ENCODE data around the gene WDFY2.
"Not testable (repeated sequence)": the region's sequence is repeated elsewhere in the genome, so short reads cannot be mapped to it uniquely, and the experiment has no call there.

Gene WDFY2

DNA sequence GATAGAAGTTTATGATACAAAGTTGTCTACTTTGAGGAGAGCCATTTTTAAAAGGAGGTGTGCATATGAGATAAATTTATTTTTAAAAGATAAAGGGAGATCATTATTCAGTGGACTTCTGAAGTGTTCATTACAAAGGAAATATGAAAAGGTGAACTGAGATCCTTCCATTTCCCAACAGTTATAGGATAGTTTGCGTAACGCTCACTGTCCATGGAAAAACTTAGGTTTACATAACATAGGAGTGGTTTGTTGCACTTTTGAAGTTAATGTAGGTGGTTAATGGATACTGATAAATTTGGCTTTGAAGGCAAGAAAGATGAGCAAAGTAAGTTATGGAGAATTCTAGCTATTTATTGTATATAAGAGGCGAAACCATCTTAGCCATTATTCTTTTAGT lies 92.5 kb downstream of the WDFY2 start:
- Histone ChIP-seq H3K9ac (ENCODE audit: low read length) (no peak overlapping the region), H3K36me3 (ENCODE audit: insufficient read depth, low read length) (no peaks in the 10 kb centered on the region), H3K4me3 (ENCODE audit: low read depth in 1 of 2, low read length in 2 of 2) (no peak overlapping the region), H3K27me3 (ENCODE audit: control insufficient read depth in 1 of 2, insufficient read depth in 2 of 2, low read length in 2 of 2) (no peaks in the 10 kb centered on the region), H3K27ac (ENCODE audit: low read depth, low read length) (no peak overlapping the region), H3K9me3 (ENCODE audit: low read length) (no peaks in the 10 kb centered on the region), H3K4me1 (ENCODE audit: insufficient read depth, low read length) (no peaks in the 10 kb centered on the region)

DNA sequence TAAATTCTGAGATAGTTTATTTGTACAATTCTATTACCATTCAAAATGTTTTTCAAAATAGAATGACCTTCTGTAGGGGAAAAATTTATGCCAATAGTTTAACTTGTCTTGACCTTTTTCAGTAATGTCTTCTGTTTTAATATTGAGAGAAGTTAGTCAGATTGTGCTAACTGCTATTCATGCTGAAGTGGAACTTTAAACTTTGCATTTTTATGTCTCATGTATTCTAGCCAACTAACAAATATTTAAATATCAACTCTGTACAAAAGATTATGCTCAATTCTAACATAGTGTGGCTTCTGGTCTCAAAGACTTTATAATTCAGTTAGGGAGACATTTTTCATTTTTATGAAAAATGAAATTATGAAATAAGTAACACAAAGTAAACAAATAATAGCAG lies 94.2 kb downstream of the WDFY2 start:
- Histone ChIP-seq H3K27ac (ENCODE audit: low read depth, low read length) (no peak overlapping the region), H3K4me3 (ENCODE audit: low read depth in 1 of 2, low read length in 2 of 2) (no peak overlapping the region), H3K4me1 (ENCODE audit: insufficient read depth, low read length) (peaks cover 3% of the 10 kb centered on the region), H3K9me3 (ENCODE audit: low read length) (no peaks in the 10 kb centered on the region), H3K27me3 (ENCODE audit: control insufficient read depth in 1 of 2, insufficient read depth in 2 of 2, low read length in 2 of 2) (no peaks in the 10 kb centered on the region), H3K36me3 (ENCODE audit: insufficient read depth, low read length) (no peaks in the 10 kb centered on the region), H3K9ac (ENCODE audit: low read length) (no peak overlapping the region)

DNA sequence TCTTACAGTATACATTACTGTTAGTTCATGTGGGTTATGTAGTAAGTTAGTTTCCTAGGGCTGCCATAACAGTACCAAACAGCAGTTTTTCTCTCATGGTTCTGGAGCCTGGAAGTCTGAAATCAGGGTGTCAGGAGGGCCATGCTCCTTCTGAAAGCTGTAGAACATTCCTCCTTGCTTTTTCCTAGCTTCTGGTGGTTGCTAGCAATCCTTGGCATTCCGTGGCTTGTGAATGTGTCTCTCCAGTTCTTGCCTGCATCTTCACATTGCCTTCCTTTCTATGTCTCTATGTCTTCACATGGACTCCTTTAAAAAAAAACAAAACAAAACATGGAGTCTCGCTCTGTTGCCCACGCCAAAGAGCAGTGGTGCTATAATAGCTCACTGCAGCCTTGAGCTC lies 95.4 kb downstream of the WDFY2 start:
- no peaks in the 10 kb centered on the region for H3K36me3 ChIP-seq (ENCODE audit: insufficient read depth, low read length)
- H3K9ac ChIP-seq (ENCODE audit: low read length) = no peak overlapping the region
- no peak overlapping the region for H3K4me3 ChIP-seq (ENCODE audit: low read depth in 1 of 2, low read length in 2 of 2)
- peaks cover 7% of the 10 kb centered on the region for H3K4me1 ChIP-seq (ENCODE audit: insufficient read depth, low read length)
- H3K27ac ChIP-seq (ENCODE audit: low read depth, low read length) = no peak overlapping the region
- no peaks in the 10 kb centered on the region for H3K27me3 ChIP-seq (ENCODE audit: control insufficient read depth in 1 of 2, insufficient read depth in 2 of 2, low read length in 2 of 2)
- H3K9me3 ChIP-seq (ENCODE audit: low read length) = no peaks in the 10 kb centered on the region

DNA sequence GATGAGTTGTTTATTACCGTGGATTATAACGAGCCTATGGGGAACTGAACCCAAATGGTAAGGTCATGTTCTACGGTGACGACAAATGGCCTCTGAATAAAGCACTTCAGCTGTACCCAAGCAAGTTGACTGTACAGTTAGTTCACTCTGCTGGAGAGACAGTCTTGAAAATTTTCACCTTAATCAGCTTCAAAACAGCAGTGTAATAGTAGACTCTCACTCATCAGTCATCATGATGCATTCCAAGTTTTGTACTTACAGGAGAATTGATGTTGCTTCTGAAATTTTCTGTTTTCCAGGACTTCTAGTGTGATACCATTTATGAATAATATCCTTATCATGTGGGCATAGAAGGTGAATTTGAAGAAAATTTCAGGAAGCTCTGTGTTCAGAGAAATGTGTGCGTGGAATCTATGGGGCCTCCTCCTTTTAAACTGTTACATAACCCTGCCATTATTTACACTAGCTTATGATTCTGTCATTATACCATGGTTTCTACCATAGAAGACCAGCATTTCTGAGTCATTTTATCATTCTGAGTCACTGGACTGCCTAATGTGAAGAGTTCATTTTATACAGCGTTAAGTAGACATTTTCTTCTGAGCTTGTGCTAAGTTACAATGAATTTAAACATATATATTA lies 96.9 kb downstream of the WDFY2 start:
- H3K27me3 ChIP-seq (ENCODE audit: control insufficient read depth in 1 of 2, insufficient read depth in 2 of 2, low read length in 2 of 2) = no peaks in the 10 kb centered on the region
- peaks cover 7% of the 10 kb centered on the region for H3K4me1 ChIP-seq (ENCODE audit: insufficient read depth, low read length)
- H3K27ac ChIP-seq (ENCODE audit: low read depth, low read length) = no peak overlapping the region
- no peaks in the 10 kb centered on the region for H3K36me3 ChIP-seq (ENCODE audit: insufficient read depth, low read length)
- H3K9me3 ChIP-seq (ENCODE audit: low read length) = no peaks in the 10 kb centered on the region
- no peak overlapping the region for H3K4me3 ChIP-seq (ENCODE audit: low read depth in 1 of 2, low read length in 2 of 2)
- H3K9ac ChIP-seq (ENCODE audit: low read length) = no peak overlapping the region

DNA sequence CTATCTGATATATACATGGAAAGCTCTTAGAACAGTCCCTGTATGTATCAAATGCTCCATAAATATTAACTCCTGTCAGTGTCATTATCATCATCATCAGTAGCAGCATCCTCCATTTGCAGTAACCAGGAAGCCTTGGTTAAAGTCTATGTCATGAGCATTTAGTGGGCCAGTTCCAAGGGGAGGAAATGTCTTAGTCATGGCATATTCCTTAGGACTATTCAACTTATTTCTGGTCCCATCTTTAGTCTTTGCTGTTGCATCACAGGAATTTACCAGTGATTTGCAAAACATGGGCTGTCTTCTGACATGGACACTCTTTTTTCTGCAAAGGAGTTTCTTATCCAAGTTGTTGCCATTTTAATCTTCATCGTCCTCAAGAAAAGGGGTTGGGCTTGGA lies 98.4 kb downstream of the WDFY2 start:
- Histone ChIP-seq H3K4me1 (ENCODE audit: insufficient read depth, low read length) (peaks cover 7% of the 10 kb centered on the region), H3K9me3 (ENCODE audit: low read length) (no peaks in the 10 kb centered on the region), H3K36me3 (ENCODE audit: insufficient read depth, low read length) (no peaks in the 10 kb centered on the region)

DNA sequence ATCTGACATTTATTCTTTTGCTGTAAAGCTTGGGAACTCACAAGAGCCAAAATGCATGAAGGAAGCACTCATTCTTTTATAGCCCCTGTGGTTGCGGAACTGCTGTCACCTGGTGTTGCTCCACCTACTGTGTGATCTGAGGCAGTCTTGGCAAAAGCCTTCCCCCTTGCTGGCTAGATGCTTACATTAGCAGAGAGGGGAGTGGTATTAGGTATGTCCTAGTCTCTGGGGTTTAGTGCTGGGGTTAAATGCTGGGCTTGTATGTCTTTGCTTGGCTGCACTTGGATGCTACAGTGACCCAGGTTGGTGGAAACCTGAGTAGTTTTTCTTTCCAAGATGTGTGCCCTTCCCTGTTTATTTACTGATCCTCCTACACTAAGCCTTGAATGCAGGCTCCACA lies 99.3 kb downstream of the WDFY2 start:
- no peak overlapping the region for H3K27ac ChIP-seq (ENCODE audit: low read depth, low read length)
- H3K9me3 ChIP-seq (ENCODE audit: low read length) = no peaks in the 10 kb centered on the region
- H3K9ac ChIP-seq (ENCODE audit: low read length) = no peak overlapping the region
- peaks cover 7% of the 10 kb centered on the region for H3K4me1 ChIP-seq (ENCODE audit: insufficient read depth, low read length)
- H3K4me3 ChIP-seq (ENCODE audit: low read depth in 1 of 2, low read length in 2 of 2) = no peak overlapping the region
- H3K36me3 ChIP-seq (ENCODE audit: insufficient read depth, low read length) = no peaks in the 10 kb centered on the region
- no peaks in the 10 kb centered on the region for H3K27me3 ChIP-seq (ENCODE audit: control insufficient read depth in 1 of 2, insufficient read depth in 2 of 2, low read length in 2 of 2)

More for the DNA sequence above, 98.4 kb downstream of the WDFY2 start:
- Histone ChIP-seq H3K4me3 (ENCODE audit: low read depth in 1 of 2, low read length in 2 of 2) (no peak overlapping the region), H3K27ac (ENCODE audit: low read depth, low read length) (no peak overlapping the region), H3K9ac (ENCODE audit: low read length) (no peak overlapping the region), H3K27me3 (ENCODE audit: control insufficient read depth in 1 of 2, insufficient read depth in 2 of 2, low read length in 2 of 2) (no peaks in the 10 kb centered on the region)

DNA sequence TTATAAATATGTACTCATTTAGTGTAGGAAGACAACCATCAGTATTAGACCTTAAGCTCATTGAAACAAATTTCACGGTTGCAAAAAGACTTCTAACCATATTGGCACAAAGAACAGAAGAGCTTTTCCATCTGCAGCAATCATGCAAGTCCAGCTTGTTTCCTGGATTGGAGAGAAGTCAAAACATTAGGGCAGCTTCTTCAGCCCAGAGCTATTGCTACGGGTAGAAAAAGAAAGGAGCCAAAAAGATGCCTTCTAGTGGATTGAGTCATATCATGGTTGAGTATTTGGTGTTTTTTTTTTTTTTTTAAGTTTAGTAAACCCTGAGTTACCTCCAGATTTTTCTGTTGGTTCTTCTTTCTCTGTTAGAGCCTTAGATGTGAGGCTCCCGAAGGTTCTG lies 99.8 kb downstream of the WDFY2 start:
- no peaks in the 10 kb centered on the region for H3K36me3 ChIP-seq (ENCODE audit: insufficient read depth, low read length)
- peaks cover 7% of the 10 kb centered on the region for H3K4me1 ChIP-seq (ENCODE audit: insufficient read depth, low read length)
- H3K4me3 ChIP-seq (ENCODE audit: low read depth in 1 of 2, low read length in 2 of 2) = no peak overlapping the region
- H3K27me3 ChIP-seq (ENCODE audit: control insufficient read depth in 1 of 2, insufficient read depth in 2 of 2, low read length in 2 of 2) = no peaks in the 10 kb centered on the region
- no peaks in the 10 kb centered on the region for H3K9me3 ChIP-seq (ENCODE audit: low read length)
- H3K27ac ChIP-seq (ENCODE audit: low read depth, low read length) = no peak overlapping the region
- no peak overlapping the region for H3K9ac ChIP-seq (ENCODE audit: low read length)

DNA sequence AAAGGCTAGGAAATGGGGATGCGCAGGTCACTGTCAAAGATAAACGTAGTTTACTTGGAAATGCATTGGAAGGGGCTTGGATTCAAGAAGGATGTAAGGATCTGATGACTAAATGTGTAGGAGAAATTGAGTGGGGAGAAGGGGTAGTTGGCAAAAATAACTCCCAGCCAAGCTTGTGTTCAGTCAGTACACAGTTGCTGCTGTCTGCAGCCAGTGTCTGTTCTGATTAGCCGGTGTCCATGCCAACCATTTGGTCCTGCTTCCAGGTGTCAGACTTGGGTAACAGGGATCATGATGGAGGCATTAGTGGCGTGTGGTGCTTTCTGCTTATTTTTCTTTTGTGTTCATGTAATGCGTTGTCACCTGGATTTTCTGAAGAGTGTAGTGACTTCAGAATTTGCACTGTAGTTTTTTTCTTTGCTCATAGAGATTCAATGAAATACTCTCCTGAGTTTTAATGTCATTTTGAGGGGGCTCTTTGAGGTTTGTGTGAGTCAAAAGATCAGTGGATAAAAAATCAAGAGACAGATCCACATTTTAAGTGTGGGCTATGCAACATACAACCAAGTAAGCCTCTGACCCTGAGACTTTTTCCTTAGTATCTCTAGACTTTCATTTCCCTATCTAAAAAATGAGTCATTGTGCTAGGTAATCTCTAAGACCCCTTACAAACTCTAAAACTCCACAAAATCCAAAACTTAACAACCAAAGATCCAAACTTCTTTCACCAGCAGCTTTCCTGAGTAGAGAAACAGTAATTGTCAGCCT lies 103.9 kb downstream of the WDFY2 start:
- H3K36me3 ChIP-seq (ENCODE audit: insufficient read depth, low read length) = no peaks in the 10 kb centered on the region
- H3K27ac ChIP-seq (ENCODE audit: low read depth, low read length) = no peak overlapping the region
- no peak overlapping the region for H3K9ac ChIP-seq (ENCODE audit: low read length)
- no peak overlapping the region for H3K4me3 ChIP-seq (ENCODE audit: low read depth in 1 of 2, low read length in 2 of 2)
- no peaks in the 10 kb centered on the region for H3K9me3 ChIP-seq (ENCODE audit: low read length)
- peaks cover 7% of the 10 kb centered on the region for H3K4me1 ChIP-seq (ENCODE audit: insufficient read depth, low read length)
- no peaks in the 10 kb centered on the region for H3K27me3 ChIP-seq (ENCODE audit: control insufficient read depth in 1 of 2, insufficient read depth in 2 of 2, low read length in 2 of 2)

DNA sequence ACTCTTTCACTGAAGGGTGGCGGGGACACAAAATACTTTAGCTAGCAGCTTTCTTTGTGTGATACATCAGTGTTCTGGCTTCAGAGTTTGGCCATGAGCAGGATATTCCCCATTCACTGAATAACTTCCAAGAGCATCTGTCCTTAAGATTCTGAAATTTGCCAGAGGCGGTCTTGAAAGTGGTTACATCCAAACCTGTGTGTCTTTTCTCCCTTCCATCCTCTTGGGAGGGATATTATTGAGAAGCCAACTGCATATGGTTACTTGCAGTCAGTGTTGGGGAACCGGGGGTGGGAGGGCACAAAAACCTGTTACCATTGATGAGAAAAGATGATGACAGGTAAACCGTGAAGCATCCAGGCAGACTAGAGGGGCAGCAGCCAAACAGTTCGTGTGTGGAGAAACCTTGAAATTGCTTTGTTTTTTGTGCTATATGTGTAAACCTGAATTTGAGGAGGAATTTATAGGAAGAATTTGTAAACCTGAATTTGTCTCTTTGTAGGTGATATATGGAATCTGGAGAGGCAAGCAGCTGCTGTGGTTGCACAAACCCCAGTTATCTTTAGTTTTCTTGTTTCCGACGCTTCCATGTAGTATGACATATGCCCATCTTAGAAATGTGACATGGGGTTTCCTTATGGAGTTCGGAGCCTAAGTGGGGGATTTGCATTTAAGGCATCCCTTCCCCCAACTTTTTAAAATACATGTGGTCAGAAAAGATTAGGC lies 104.8 kb downstream of the WDFY2 start:
- no peak overlapping the region for H3K9ac ChIP-seq (ENCODE audit: low read length)
- no peak overlapping the region for H3K27ac ChIP-seq (ENCODE audit: low read depth, low read length)
- no peak overlapping the region for H3K4me3 ChIP-seq (ENCODE audit: low read depth in 1 of 2, low read length in 2 of 2)
- H3K27me3 ChIP-seq (ENCODE audit: control insufficient read depth in 1 of 2, insufficient read depth in 2 of 2, low read length in 2 of 2) = no peaks in the 10 kb centered on the region
- H3K4me1 ChIP-seq (ENCODE audit: insufficient read depth, low read length) = no peaks in the 10 kb centered on the region
- no peaks in the 10 kb centered on the region for H3K36me3 ChIP-seq (ENCODE audit: insufficient read depth, low read length)
- H3K9me3 ChIP-seq (ENCODE audit: low read length) = no peaks in the 10 kb centered on the region

DNA sequence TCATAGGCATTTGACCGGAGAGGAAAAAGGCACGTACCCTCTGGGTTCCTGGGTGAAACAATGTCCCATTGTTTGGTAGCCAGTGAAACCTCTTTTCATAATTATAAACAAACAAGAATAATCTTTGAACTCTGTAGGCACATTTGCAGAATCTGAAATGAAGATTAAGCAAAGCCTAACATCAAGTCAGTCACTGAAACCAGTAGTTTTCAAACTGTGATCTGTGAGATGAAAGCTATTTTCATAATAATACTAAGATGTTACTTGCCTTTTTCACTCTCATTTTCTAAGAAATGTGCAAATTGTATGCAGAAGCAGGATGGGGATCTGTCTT lies 105.4 kb downstream of the WDFY2 start:
- no peaks in the 10 kb centered on the region for H3K9me3 ChIP-seq (ENCODE audit: low read length)

DNA sequence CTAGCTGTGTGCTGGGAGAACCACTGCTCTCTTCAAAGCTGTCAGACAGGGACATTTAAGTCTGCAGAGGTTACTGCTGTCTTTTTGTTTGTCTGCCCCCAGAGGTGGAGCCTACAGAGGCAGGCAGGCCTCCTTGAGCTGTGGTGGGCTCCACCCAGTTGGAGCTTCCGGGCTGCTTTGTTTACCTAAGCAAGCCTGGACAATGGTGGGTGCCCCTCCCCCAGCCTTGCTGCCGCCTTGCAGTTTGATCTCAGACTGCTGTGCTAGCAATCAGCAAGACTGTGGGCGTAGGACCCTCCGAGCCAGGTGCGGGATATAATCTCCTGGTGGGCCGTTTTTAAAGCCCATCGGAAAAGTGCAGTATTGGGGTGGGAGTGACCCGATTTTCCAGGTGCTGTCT lies 111.4 kb downstream of the WDFY2 start:
- H3K9ac ChIP-seq (ENCODE audit: low read length); H3K27me3 ChIP-seq (ENCODE audit: control insufficient read depth in 1 of 2, insufficient read depth in 2 of 2, low read length in 2 of 2); H3K36me3 ChIP-seq (ENCODE audit: insufficient read depth, low read length); H3K4me3 ChIP-seq (ENCODE audit: low read depth in 1 of 2, low read length in 2 of 2); H3K9me3 ChIP-seq (ENCODE audit: low read length); H3K27ac ChIP-seq (ENCODE audit: low read depth, low read length); H3K4me1 ChIP-seq (ENCODE audit: insufficient read depth, low read length): not testable (repeated sequence)

More for the DNA sequence above, 105.4 kb downstream of the WDFY2 start:
- no peaks in the 10 kb centered on the region for H3K4me1 ChIP-seq (ENCODE audit: insufficient read depth, low read length)
- H3K27me3 ChIP-seq (ENCODE audit: control insufficient read depth in 1 of 2, insufficient read depth in 2 of 2, low read length in 2 of 2) = no peaks in the 10 kb centered on the region
- no peak overlapping the region for H3K27ac ChIP-seq (ENCODE audit: low read depth, low read length)
- H3K9ac ChIP-seq (ENCODE audit: low read length) = no peak overlapping the region
- H3K4me3 ChIP-seq (ENCODE audit: low read depth in 1 of 2, low read length in 2 of 2) = no peak overlapping the region
- H3K36me3 ChIP-seq (ENCODE audit: insufficient read depth, low read length) = no peaks in the 10 kb centered on the region
